Stimulated activated CD8-positive, alpha-beta memory T cell treated with anti-CD3 and anti-CD28 coated beads, Interleukin-2, amount 100 ng/mL, for 1 hour (primary cell): ENCODE results near the gene AKR1C1.
"Not testable (repeated sequence)": the region's sequence is repeated elsewhere in the genome, so short reads cannot be mapped to it uniquely, and the experiment has no call there.

Source experiments
- DNase-seq, 2 donors: peaks; one replicate each; pipeline ENCODE4 v3.0.0-alpha.2; 2020; ENCODE audit warnings: low read depth in 2 of 2

AKR1C1 gene

GRCh38 chr10:4983615-4984216 is 20.5 kb downstream of the AKR1C1 start:
- DNase-seq: no peak

- DNase-seq: no peak
Measured at GRCh38 chr10:4984223-4984622, 21.0 kb downstream of the AKR1C1 start.

GRCh38 chr10:4984971-4985594 is 21.9 kb downstream of the AKR1C1 start:
- DNase-seq: no peak

- DNase-seq: not testable (repeated sequence)
Measured at GRCh38 chr10:4988000-4988641, 24.9 kb downstream of the AKR1C1 start.

- DNase-seq: no peak
Measured at GRCh38 chr10:4990217-4990616, 27.0 kb downstream of the AKR1C1 start.

- not testable (repeated sequence) for DNase-seq
Measured at GRCh38 chr10:4991463-4991862, 28.2 kb downstream of the AKR1C1 start.

- not testable (repeated sequence) for DNase-seq
Measured at GRCh38 chr10:4992564-4992963, 29.3 kb downstream of the AKR1C1 start.

GRCh38 chr10:4994260-4994659 is 31.0 kb downstream of the AKR1C1 start:
- DNase-seq: not testable (repeated sequence)

GRCh38 chr10:4998671-4999070 is 35.5 kb downstream of the AKR1C1 start:
- DNase-seq: no peak

- no peak for DNase-seq
Measured at GRCh38 chr10:5002013-5002727, 39.0 kb downstream of the AKR1C1 start.

- not testable (repeated sequence) for DNase-seq
Measured at GRCh38 chr10:5003127-5004029, 40.2 kb downstream of the AKR1C1 start, which contains the start of gene AKR1C2. AKR1C2 (minus strand) TSS chr10:5003857; CDS start chr10:5003835, 22 bp downstream.

GRCh38 chr10:5004030-5004385 is 40.8 kb downstream of the AKR1C1 start:
- DNase-seq: not testable (repeated sequence)

GRCh38 chr10:5004501-5004900 is 41.3 kb downstream of the AKR1C1 start:
- DNase-seq: not testable (repeated sequence)

- DNase-seq: not testable (repeated sequence)
Measured at GRCh38 chr10:5008857-5009548, 45.8 kb downstream of the AKR1C1 start.

GRCh38 chr10:5010043-5010442 is 46.8 kb downstream of the AKR1C1 start:
- DNase-seq: not testable (repeated sequence)

GRCh38 chr10:5011392-5011791 is 48.2 kb downstream of the AKR1C1 start:
- not testable (repeated sequence) for DNase-seq

GRCh38 chr10:5012595-5012994 is 49.4 kb downstream of the AKR1C1 start:
- DNase-seq: no peak

GRCh38 chr10:5013385-5013784 is 50.2 kb downstream of the AKR1C1 start:
- DNase-seq: no peak

GRCh38 chr10:5014200-5014910 is 51.1 kb downstream of the AKR1C1 start:
- DNase-seq: not testable (repeated sequence)

GRCh38 chr10:5014936-5015335 is 51.7 kb downstream of the AKR1C1 start:
- no peak for DNase-seq
